ENCODE measurements around the gene CIT.

The CIT gene

DNA sequence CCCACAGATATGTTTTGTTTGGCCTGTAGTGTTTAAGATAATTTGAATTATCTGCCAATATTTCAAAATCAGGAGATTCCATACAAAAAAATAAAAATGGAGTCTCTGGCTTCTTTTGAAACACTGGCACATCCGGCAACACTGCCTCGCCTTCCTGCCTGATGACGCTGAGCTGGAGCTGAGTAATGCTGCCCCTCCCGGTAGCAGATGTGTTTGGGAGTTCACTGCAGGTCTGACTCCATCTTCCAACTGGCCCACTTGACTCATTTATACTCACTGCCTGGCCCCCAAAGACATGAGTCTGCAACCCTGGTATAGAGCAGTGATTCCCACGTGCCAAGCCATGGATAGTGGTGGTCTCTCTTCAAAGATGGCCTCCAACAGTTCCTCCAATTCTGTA lies 7.4 kb downstream of the CIT start:
- Histone ChIP-seq H3K4me3 (ENCODE audit: low read depth, low read length, poor library complexity, severe bottlenecking) (no peak overlapping the region), H3K79me2 (ENCODE audit: insufficient read depth, low read length) (no peaks in the 10 kb centered on the region), H3K4me1 (ENCODE audit: insufficient read depth, low read length, severe bottlenecking) (no peaks in the 10 kb centered on the region), H3K27me3 (ENCODE audit: insufficient read depth, low read length) (no peaks in the 10 kb centered on the region), H3K9me2 (ENCODE audit: low read depth, low read length) (no peaks in the 10 kb centered on the region), H3K36me3 (ENCODE audit: insufficient read depth, low read length) (peaks cover 84% of the 10 kb centered on the region), H4K20me1 (ENCODE audit: insufficient read depth, low read length) (no peaks in the 10 kb centered on the region), H3K4me2 (ENCODE audit: low read length) (no peak overlapping the region), H3K27ac (ENCODE audit: low read depth, low read length, poor library complexity, severe bottlenecking) (no peak overlapping the region), H3F3A (ENCODE audit: insufficient read depth, low read length) (no peaks in the 10 kb centered on the region), H3K9ac (ENCODE audit: low read length) (no peak overlapping the region), H2AFZ (ENCODE audit: low read length) (no peak overlapping the region), H3K9me3 (ENCODE audit: low read length) (no peaks in the 10 kb centered on the region)
- no peak for TF ChIP-seq EZH2 (IDR thresholded peaks at IDR 0.05; ENCODE audit: borderline replicate concordance, low read length)
- TF ChIP-seq, protein P1, sequence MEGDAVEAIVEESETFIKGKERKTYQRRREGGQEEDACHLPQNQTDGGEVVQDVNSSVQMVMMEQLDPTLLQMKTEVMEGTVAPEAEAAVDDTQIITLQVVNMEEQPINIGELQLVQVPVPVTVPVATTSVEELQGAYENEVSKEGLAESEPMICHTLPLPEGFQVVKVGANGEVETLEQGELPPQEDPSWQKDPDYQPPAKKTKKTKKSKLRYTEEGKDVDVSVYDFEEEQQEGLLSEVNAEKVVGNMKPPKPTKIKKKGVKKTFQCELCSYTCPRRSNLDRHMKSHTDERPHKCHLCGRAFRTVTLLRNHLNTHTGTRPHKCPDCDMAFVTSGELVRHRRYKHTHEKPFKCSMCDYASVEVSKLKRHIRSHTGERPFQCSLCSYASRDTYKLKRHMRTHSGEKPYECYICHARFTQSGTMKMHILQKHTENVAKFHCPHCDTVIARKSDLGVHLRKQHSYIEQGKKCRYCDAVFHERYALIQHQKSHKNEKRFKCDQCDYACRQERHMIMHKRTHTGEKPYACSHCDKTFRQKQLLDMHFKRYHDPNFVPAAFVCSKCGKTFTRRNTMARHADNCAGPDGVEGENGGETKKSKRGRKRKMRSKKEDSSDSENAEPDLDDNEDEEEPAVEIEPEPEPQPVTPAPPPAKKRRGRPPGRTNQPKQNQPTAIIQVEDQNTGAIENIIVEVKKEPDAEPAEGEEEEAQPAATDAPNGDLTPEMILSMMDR (IDR thresholded peaks at IDR 0.05; ENCODE audit: low read length) = no peak

DNA sequence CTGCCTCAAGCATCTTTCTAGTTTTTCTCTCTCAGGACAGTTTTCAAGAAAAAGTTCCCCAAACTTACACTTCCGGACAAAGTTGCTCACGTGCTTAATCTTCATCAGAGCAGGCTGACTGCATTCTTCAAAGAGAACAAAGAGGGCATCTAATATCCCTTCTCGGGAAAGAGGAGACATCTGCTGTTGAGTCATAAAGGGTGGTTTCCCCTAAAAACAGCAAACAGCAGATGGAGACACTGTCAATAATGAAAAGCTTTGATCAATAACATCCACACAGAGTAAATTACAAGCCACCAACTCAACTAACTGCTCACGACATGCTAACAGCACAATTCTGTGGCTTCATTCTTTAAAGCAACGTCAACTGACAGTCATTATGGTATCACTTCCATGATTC lies 8.1 kb downstream of the CIT start:
- Histone ChIP-seq H3K9me3 (ENCODE audit: low read length) (no peaks in the 10 kb centered on the region), H3K9ac (ENCODE audit: low read length) (no peak overlapping the region), H3K27ac (ENCODE audit: low read depth, low read length, poor library complexity, severe bottlenecking) (no peak overlapping the region), H3K4me2 (ENCODE audit: low read length) (no peak overlapping the region), H2AFZ (ENCODE audit: low read length) (no peak overlapping the region), H4K20me1 (ENCODE audit: insufficient read depth, low read length) (no peaks in the 10 kb centered on the region), H3K4me3 (ENCODE audit: low read depth, low read length, poor library complexity, severe bottlenecking) (no peak overlapping the region), H3K4me1 (ENCODE audit: insufficient read depth, low read length, severe bottlenecking) (no peaks in the 10 kb centered on the region), H3K36me3 (ENCODE audit: insufficient read depth, low read length) (peaks cover 87% of the 10 kb centered on the region), H3K9me2 (ENCODE audit: low read depth, low read length) (no peaks in the 10 kb centered on the region), H3K27me3 (ENCODE audit: insufficient read depth, low read length) (no peaks in the 10 kb centered on the region), H3F3A (ENCODE audit: insufficient read depth, low read length) (no peaks in the 10 kb centered on the region), H3K79me2 (ENCODE audit: insufficient read depth, low read length) (no peaks in the 10 kb centered on the region)
- TF ChIP-seq, protein P1 (IDR thresholded peaks at IDR 0.05; ENCODE audit: low read length) = no peak
- TF ChIP-seq EZH2 (IDR thresholded peaks at IDR 0.05; ENCODE audit: borderline replicate concordance, low read length) = no peak

DNA sequence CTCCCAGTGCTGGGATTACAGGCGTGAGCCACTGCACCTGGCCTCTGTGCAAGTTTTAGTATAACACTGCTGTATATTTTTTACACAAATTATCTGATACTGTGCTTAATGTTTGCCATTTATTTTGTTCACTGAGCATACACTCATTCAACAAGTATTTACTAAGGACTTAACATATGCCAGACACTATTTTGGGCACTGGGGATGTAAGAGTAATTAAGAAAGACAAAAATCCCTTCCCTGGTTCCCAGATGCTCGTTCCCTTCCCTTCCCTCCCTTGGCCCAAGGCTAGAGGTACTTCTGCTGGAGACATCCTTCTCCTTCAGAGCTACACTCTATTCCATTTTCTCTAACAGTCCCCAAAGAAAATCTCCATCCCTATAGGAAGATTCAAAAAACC lies 12.5 kb downstream of the CIT start:
- Histone ChIP-seq H3K36me3 (ENCODE audit: insufficient read depth, low read length) (peaks cover 79% of the 10 kb centered on the region), H3K9ac (ENCODE audit: low read length) (no peak overlapping the region), H3K4me2 (ENCODE audit: low read length) (no peak overlapping the region), H3K9me3 (ENCODE audit: low read length) (no peaks in the 10 kb centered on the region), H3K4me1 (ENCODE audit: insufficient read depth, low read length, severe bottlenecking) (no peaks in the 10 kb centered on the region), H3K27ac (ENCODE audit: low read depth, low read length, poor library complexity, severe bottlenecking) (no peak overlapping the region), H2AFZ (ENCODE audit: low read length) (no peak overlapping the region), H3K79me2 (ENCODE audit: insufficient read depth, low read length) (no peaks in the 10 kb centered on the region), H3K9me2 (ENCODE audit: low read depth, low read length) (no peaks in the 10 kb centered on the region), H4K20me1 (ENCODE audit: insufficient read depth, low read length) (no peaks in the 10 kb centered on the region), H3F3A (ENCODE audit: insufficient read depth, low read length) (no peaks in the 10 kb centered on the region), H3K4me3 (ENCODE audit: low read depth, low read length, poor library complexity, severe bottlenecking) (no peak overlapping the region), H3K27me3 (ENCODE audit: insufficient read depth, low read length) (no peaks in the 10 kb centered on the region)
- TF ChIP-seq, protein P1 (IDR thresholded peaks at IDR 0.05; ENCODE audit: low read length) = no peak
- TF ChIP-seq EZH2 (IDR thresholded peaks at IDR 0.05; ENCODE audit: borderline replicate concordance, low read length) = no peak

Data from OCI-LY1 (cell line).